Gastroesophageal sphincter (tissue), 4 donors: ENCODE measurements around the gene KCNK18. TPM values are rescaled to one million over a fixed set of nuclear protein-coding genes. Genes with fewer than 3 reads are reported as not detected.

Experiments used
- ATAC-seq: fragments of 150-250 bp; one replicate; pipeline ENCODE4 v1.9.1; 2016; ENCODE audit warnings: mild to moderate bottlenecking, moderate library complexity
- H3K27ac ChIP-seq, 4 donors: fragments of 200-600 bp; sonication (generic) in 3 of 4; 1 replicate in 3 of 4; 2 replicates in 1 of 4; pipeline ENCODE4 v1.5.1; 2016 to 2019
- H3K27me3 ChIP-seq: fragments of 200-600 bp; sonication (generic); one replicate; pipeline ENCODE4 v1.5.1; 2019
- H3K36me3 ChIP-seq, 2 donors: fragments of 200-600 bp; sonication (generic); one replicate each; pipeline ENCODE4 v1.5.1; 2019; ENCODE audit warnings: control low read depth in 1 of 2
- H3K4me1 ChIP-seq, 3 donors: fragments of 200-600 bp; sonication (generic); 1 replicate in 2 of 3; 2 replicates in 1 of 3; pipeline ENCODE4 v1.5.1; 2016 to 2019; ENCODE audit warnings: control low read depth in 2 of 3
- H3K4me3 ChIP-seq, 2 donors: fragments of 200-600 bp; sonication (generic); one replicate each; pipeline ENCODE4 v1.5.1; 2019; ENCODE audit warnings: mild to moderate bottlenecking in 1 of 2, moderate library complexity in 1 of 2
- H3K9me3 ChIP-seq, 3 donors: fragments of 200-600 bp; sonication (generic); one replicate each; pipeline ENCODE4 v1.5.1; 2017 to 2019; ENCODE audit warnings: control low read depth in 2 of 3
- EP300 ChIP-seq: sonication (generic); formaldehyde crosslinking; IDR thresholded peaks from one replicate; pipeline ENCODE4 v1.6.1; 2017; ENCODE audit warnings: antibody characterized with exemption, mild to moderate bottlenecking
- POLR2A ChIP-seq, 2 donors: fragments of 450-650 bp; IDR thresholded peaks; one replicate each; pipeline ENCODE4 v1.6.1; 2017; ENCODE audit warnings: antibody characterized with exemption in 2 of 2, mild to moderate bottlenecking in 2 of 2, moderate library complexity in 1 of 2
- POLR2AphosphoS5 ChIP-seq: sonication (generic); formaldehyde crosslinking; IDR thresholded peaks from one replicate; pipeline ENCODE4 v1.6.1; 2017; ENCODE audit warnings: antibody characterized with exemption
- WGBS, 2 donors: methylation state at CpG; one replicate each; pipeline ENCODE4 v1.1.5; 2018; ENCODE audit warnings: low coverage in 1 of 2; 5-methylcytosine and 5-hydroxymethylcytosine counted together
- total RNA-seq, 4 donors: library from RNA; depleted of rRNA; stranded (reverse); fragments of >200 nt; gene quantifications; one replicate each; pipeline ENCODE4 v1.1.0, GENCODE V29; 2016
- TF ChIP-seq, protein P1 (sequence below), 4 experiments: fragments of 200-600 bp in 2 of 4; fragments of 450-650 bp in 2 of 4; sonication (generic) in 1 of 4; IDR thresholded peaks; one replicate each; pipeline ENCODE4 v1.5.1; 2017 to 2019; ENCODE audit warnings: antibody characterized with exemption in 4 of 4, mild to moderate bottlenecking in 2 of 4, moderate library complexity in 2 of 4

Gene KCNK18
- total RNA-seq, 4 donors from 2014 or later: not detected

GRCh38 chr10:117242463-117242832, 45.2 kb downstream of the KCNK18 start:
- H3K27ac ChIP-seq: no peak overlapping the region
- TF ChIP-seq, protein P1, sequence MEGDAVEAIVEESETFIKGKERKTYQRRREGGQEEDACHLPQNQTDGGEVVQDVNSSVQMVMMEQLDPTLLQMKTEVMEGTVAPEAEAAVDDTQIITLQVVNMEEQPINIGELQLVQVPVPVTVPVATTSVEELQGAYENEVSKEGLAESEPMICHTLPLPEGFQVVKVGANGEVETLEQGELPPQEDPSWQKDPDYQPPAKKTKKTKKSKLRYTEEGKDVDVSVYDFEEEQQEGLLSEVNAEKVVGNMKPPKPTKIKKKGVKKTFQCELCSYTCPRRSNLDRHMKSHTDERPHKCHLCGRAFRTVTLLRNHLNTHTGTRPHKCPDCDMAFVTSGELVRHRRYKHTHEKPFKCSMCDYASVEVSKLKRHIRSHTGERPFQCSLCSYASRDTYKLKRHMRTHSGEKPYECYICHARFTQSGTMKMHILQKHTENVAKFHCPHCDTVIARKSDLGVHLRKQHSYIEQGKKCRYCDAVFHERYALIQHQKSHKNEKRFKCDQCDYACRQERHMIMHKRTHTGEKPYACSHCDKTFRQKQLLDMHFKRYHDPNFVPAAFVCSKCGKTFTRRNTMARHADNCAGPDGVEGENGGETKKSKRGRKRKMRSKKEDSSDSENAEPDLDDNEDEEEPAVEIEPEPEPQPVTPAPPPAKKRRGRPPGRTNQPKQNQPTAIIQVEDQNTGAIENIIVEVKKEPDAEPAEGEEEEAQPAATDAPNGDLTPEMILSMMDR (IDR thresholded peaks at IDR 0.05): no peak
- TF ChIP-seq POLR2A (IDR thresholded peaks at IDR 0.05): no peak
- no peak for TF ChIP-seq POLR2AphosphoS5
- TF ChIP-seq EP300: no peak
- H3K9me3 ChIP-seq: no peaks in the 10 kb centered on the region
- ATAC-seq: no peak
- no peak overlapping the region for H3K4me3 ChIP-seq
- WGBS, 2 donors: 86 to 87% methylated on average over 6 to 8 of the region's 8 CpGs
- peaks cover 0 to 13% (median 4%) of the 10 kb centered on the region in 3 donors for H3K4me1 ChIP-seq
- no peaks in the 10 kb centered on the region for H3K36me3 ChIP-seq
- peaks cover 82% of the 10 kb centered on the region for H3K27me3 ChIP-seq

DNA sequence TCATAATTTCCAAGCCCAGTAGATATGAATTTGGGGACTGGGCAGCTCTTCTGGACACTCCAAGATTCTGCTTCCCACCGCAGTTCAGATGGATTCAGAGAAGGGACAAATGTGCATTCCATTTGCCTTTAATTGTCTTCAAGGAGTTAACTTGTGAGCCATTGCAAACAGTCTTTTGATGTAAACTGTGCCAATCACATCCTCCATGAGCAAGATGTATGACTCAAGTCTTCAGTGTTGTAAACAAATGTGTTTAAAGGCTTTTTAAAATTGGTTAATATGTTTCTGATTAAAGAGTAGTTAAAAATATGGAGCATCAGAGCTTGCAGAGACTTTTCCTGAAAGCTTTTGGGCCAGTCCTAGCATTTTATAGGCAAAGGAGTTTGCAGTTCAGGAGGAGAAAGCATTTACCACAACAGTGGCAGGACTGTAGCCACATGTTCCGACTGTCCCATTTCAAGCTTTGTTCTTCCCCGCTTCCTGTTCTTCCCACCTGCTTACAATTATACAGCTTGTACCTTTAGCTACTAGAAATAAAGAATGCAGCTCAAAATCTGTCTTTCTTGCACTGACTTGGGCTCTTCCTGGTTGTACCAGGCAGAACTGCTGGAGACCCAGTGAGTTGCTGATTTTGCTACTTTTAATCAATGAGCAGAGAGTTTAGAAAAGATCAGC, 49.8 kb downstream of the KCNK18 start:
- WGBS, 2 donors: 64 to 71% methylated on average over 3 of the region's 3 CpGs
- Histone ChIP-seq H3K36me3 (no peaks in the 10 kb centered on the region), H3K4me3 (no peak overlapping the region), H3K27me3 (peaks cover 68% of the 10 kb centered on the region), H3K9me3 (no peaks in the 10 kb centered on the region), H3K4me1 (no peaks in the 10 kb centered on the region), H3K27ac (no peak overlapping the region)
- ATAC-seq: no peak
- no peak for TF ChIP-seq POLR2AphosphoS5
- TF ChIP-seq, protein P1 (IDR thresholded peaks at IDR 0.05): no peak
- no peak for TF ChIP-seq EP300
- TF ChIP-seq POLR2A (IDR thresholded peaks at IDR 0.05): no peak

DNA sequence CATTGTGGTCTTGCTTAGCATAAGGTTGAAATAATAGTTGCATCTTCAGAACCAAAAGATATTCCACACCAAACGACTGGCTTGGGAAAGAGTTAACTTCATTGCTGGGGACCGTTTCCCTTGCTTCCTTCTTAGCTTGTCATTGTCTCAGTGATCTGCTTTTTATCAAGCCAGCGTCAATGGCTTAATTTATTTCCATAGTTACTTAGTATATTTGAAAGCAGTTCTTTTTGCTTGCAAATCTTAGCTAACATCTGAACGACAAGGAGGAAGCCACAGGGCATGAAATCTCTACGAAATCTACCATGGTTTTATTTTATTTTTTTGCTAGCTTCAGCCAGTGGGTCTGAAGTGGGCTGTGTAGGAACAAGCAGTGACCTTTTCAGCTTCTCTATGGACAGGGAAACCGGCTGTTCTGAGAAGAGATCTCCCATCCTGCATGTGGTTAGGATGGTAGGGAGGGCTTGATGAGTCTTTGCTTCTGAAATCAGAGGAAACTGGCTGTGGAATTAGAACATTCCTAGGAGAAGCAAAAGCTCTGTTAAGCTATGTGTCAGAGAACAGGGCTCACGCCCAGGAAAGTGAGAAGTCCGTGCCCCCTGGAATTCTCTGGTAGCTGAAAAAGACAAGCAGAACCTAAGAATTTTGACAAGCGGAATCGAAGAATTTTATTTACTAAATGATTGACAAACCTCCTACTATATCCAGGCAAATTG, 51.6 kb downstream of the KCNK18 start:
- Histone ChIP-seq H3K27ac (no peak overlapping the region), H3K36me3 (no peaks in the 10 kb centered on the region), H3K4me3 (no peak overlapping the region), H3K27me3 (peaks cover 52% of the 10 kb centered on the region), H3K4me1 (no peaks in the 10 kb centered on the region), H3K9me3 (no peaks in the 10 kb centered on the region)
- no peak for ATAC-seq
- no peak for TF ChIP-seq POLR2AphosphoS5
- 29 to 48% methylated on average over 8 to 10 of the region's 10 CpGs for WGBS, 2 donors

GRCh38 chr10:117249493-117250093, 52.3 kb downstream of the KCNK18 start:
- no peaks in the 10 kb centered on the region for H3K4me1 ChIP-seq
- no peak overlapping the region for H3K4me3 ChIP-seq
- peaks cover 45% of the 10 kb centered on the region for H3K27me3 ChIP-seq
- no peak for ATAC-seq
- TF ChIP-seq, protein P1 (IDR thresholded peaks at IDR 0.05): no peak
- TF ChIP-seq EP300 (no peak), POLR2AphosphoS5 (no peak), POLR2A (IDR thresholded peaks at IDR 0.05) (no peak)
- 56 to 62% methylated on average over 5 to 6 of the region's 6 CpGs for WGBS, 2 donors
- no peaks in the 10 kb centered on the region for H3K9me3 ChIP-seq
- no peaks in the 10 kb centered on the region for H3K36me3 ChIP-seq
- H3K27ac ChIP-seq: no peak overlapping the region

- H3K27me3 ChIP-seq: peaks cover 37% of the 10 kb centered on the region
- H3K27ac ChIP-seq: no peak overlapping the region
- no peak for ATAC-seq
- 55 to 70% methylated on average over 4 to 7 of the region's 7 CpGs for WGBS, 2 donors
- no peak for TF ChIP-seq POLR2AphosphoS5
- TF ChIP-seq, protein P1 (IDR thresholded peaks at IDR 0.05): no peak
- no peak for TF ChIP-seq POLR2A (IDR thresholded peaks at IDR 0.05)
- no peak for TF ChIP-seq EP300
- H3K9me3 ChIP-seq: no peaks in the 10 kb centered on the region
- no peaks in the 10 kb centered on the region for H3K36me3 ChIP-seq
- no peaks in the 10 kb centered on the region for H3K4me1 ChIP-seq
- no peak overlapping the region for H3K4me3 ChIP-seq
Measured at GRCh38 chr10:117250411-117250810, 53.1 kb downstream of the KCNK18 start.
